Measurements from ENCODE around the gene CD96.
"Not testable (repeated sequence)": the region's sequence is repeated elsewhere in the genome, so short reads cannot be mapped to it uniquely, and the experiment has no call there.

The CD96 gene

GRCh38 chr3:111619833-111620232 is 77.8 kb downstream of the CD96 start:
- peak; percentile 33 for DNase-seq (ENCODE audit: low read depth)

GRCh38 chr3:111621535-111621934 is 79.5 kb downstream of the CD96 start:
- peak; percentile 3 for DNase-seq (ENCODE audit: low read depth)

- peak; percentile 17 for DNase-seq (ENCODE audit: low read depth)
Measured at GRCh38 chr3:111627092-111627491, 85.1 kb downstream of the CD96 start.

- not testable (repeated sequence) for DNase-seq (ENCODE audit: low read depth)
Measured at GRCh38 chr3:111629018-111629417, 87.0 kb downstream of the CD96 start.

GRCh38 chr3:111630638-111631037 is 88.6 kb downstream of the CD96 start:
- peak; percentile 89 for DNase-seq (ENCODE audit: low read depth)

- no peak for DNase-seq (ENCODE audit: low read depth)
Measured at GRCh38 chr3:111635403-111635802, 93.4 kb downstream of the CD96 start.

- no peak for DNase-seq (ENCODE audit: low read depth)
Measured at GRCh38 chr3:111636366-111636885, 94.4 kb downstream of the CD96 start.

- no peak for DNase-seq (ENCODE audit: low read depth)
Measured at GRCh38 chr3:111639316-111639715, 97.3 kb downstream of the CD96 start.

- no peak for DNase-seq (ENCODE audit: low read depth)
Measured at GRCh38 chr3:111648991-111649579, 107.1 kb downstream of the CD96 start.

- no peak for DNase-seq (ENCODE audit: low read depth)
Measured at GRCh38 chr3:111650378-111651275, 108.6 kb downstream of the CD96 start.

- DNase-seq (ENCODE audit: low read depth), result no peak
Measured at GRCh38 chr3:111652492-111653180, 110.6 kb downstream of the CD96 start.

- no peak for DNase-seq (ENCODE audit: low read depth)
Measured at GRCh38 chr3:111653766-111654165, 111.8 kb downstream of the CD96 start.

GRCh38 chr3:111662012-111662411 is 120.0 kb downstream of the CD96 start:
- DNase-seq (ENCODE audit: low read depth), result no peak

- DNase-seq (ENCODE audit: low read depth), result no peak
Measured at GRCh38 chr3:111662907-111663306, 120.9 kb downstream of the CD96 start.

GRCh38 chr3:111666041-111666735 is 124.2 kb downstream of the CD96 start:
- DNase-seq (ENCODE audit: low read depth), result peak; percentile 48

GRCh38 chr3:111667170-111667569 is 125.2 kb downstream of the CD96 start:
- no peak for DNase-seq (ENCODE audit: low read depth)

GRCh38 chr3:111667621-111668239 is 125.7 kb downstream of the CD96 start:
- peak; percentile 69 for DNase-seq (ENCODE audit: low read depth)

- DNase-seq (ENCODE audit: low read depth), result no peak
Measured at GRCh38 chr3:111668326-111668725, 126.3 kb downstream of the CD96 start.

- peak; percentile 78 for DNase-seq (ENCODE audit: low read depth)
Measured at GRCh38 chr3:111668888-111669488, 127.0 kb downstream of the CD96 start.

- peak; percentile 86 for DNase-seq (ENCODE audit: low read depth)
Measured at GRCh38 chr3:111669926-111670630, 128.1 kb downstream of the CD96 start.
